Astrocyte (in vitro differentiated cells and primary cell): Measurements from ENCODE around the gene MEP1B.
"Not testable (repeated sequence)": the region's sequence is repeated elsewhere in the genome, so short reads cannot be mapped to it uniquely, and the experiment has no call there.

Experiments used
- EZH2 ChIP-seq: IDR thresholded peaks from 2 replicates; pipeline ENCODE4 v1.6.1; 2012; ENCODE audit warnings: mild to moderate bottlenecking, low read length, inconsistent platforms; ENCODE audit not compliant: insufficient read depth
- TF ChIP-seq, protein P1 (sequence below): IDR thresholded peaks from 2 replicates; pipeline ENCODE4 v1.5.1; 2011; ENCODE audit warnings: low read depth, mild to moderate bottlenecking, inconsistent platforms, low read length, moderate library complexity; ENCODE audit not compliant: insufficient read depth

- TF ChIP-seq, protein P1, sequence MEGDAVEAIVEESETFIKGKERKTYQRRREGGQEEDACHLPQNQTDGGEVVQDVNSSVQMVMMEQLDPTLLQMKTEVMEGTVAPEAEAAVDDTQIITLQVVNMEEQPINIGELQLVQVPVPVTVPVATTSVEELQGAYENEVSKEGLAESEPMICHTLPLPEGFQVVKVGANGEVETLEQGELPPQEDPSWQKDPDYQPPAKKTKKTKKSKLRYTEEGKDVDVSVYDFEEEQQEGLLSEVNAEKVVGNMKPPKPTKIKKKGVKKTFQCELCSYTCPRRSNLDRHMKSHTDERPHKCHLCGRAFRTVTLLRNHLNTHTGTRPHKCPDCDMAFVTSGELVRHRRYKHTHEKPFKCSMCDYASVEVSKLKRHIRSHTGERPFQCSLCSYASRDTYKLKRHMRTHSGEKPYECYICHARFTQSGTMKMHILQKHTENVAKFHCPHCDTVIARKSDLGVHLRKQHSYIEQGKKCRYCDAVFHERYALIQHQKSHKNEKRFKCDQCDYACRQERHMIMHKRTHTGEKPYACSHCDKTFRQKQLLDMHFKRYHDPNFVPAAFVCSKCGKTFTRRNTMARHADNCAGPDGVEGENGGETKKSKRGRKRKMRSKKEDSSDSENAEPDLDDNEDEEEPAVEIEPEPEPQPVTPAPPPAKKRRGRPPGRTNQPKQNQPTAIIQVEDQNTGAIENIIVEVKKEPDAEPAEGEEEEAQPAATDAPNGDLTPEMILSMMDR, result not testable (repeated sequence)
- not testable (repeated sequence) for TF ChIP-seq EZH2
Observed at GRCh38 chr18:32176745-32177144, 13.1 kb upstream of the MEP1B start.
